ENCODE measurements around the gene PROSER3.

DNA sequence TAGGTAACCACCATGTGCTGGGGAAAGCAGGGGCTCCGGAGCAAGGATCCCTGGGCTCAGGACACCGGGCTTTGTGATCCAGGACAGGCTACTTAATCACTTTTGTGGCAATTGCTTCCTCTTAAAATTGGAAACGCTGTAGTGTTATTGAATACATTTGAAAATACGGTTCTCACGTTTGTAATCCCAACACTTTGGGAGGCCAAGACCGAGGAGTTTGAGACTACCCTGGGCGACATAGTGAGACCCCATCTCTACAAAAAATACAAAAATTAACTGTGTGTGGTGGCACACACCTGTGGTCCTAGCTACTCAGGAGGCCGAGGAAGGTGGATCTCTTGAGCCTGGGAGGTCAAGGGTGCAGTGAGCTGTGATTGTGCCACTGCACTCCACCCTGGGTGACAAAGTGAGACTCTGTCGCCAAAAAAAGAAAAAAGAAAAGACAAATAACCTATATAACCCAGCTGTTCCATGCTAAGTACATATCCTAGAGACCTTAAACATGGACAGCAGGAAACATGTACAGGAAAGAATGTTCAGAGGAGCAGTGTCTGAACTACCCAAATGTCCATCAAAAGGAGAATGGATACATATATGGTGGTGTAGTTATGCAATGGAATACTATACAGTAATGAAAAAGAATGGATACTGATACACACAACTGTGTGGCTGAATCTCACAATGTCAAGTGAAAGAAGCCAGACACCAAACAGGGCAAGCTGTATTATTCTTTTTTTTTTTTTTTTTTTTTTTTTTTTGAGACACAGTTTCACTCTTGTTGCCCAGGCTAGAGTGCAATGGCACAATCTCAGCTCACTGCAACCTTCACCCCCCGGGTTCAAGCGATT, 55.3 kb downstream of the PROSER3 start:
- TF ChIP-seq EZH2 (IDR thresholded peaks at IDR 0.05; ENCODE audit: borderline replicate concordance, insufficient read depth, low read depth, low read length, poor library complexity, severe bottlenecking), result no peak
- TF ChIP-seq, protein P1, sequence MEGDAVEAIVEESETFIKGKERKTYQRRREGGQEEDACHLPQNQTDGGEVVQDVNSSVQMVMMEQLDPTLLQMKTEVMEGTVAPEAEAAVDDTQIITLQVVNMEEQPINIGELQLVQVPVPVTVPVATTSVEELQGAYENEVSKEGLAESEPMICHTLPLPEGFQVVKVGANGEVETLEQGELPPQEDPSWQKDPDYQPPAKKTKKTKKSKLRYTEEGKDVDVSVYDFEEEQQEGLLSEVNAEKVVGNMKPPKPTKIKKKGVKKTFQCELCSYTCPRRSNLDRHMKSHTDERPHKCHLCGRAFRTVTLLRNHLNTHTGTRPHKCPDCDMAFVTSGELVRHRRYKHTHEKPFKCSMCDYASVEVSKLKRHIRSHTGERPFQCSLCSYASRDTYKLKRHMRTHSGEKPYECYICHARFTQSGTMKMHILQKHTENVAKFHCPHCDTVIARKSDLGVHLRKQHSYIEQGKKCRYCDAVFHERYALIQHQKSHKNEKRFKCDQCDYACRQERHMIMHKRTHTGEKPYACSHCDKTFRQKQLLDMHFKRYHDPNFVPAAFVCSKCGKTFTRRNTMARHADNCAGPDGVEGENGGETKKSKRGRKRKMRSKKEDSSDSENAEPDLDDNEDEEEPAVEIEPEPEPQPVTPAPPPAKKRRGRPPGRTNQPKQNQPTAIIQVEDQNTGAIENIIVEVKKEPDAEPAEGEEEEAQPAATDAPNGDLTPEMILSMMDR (IDR thresholded peaks at IDR 0.05), result no peak

Measured in B cell (primary cell).